ENCODE results near the gene PPFIA3. TPM values are rescaled to one million over a fixed set of nuclear protein-coding genes. Genes with fewer than 3 reads are reported as not detected.

Gene PPFIA3
- total RNA-seq, 1 experiment from 2014 or later = 28.1 TPM

- intact Hi-C loops (cut with micrococcal nuclease) = no loop called here
- no peak for TF ChIP-seq JUND (IDR thresholded peaks at IDR 0.05)
- no peak for TF ChIP-seq RAD21 (IDR thresholded peaks at IDR 0.05; ENCODE audit: low read depth)
- no peak for TF ChIP-seq ELF1 (IDR thresholded peaks at IDR 0.05; ENCODE audit: borderline replicate concordance, low read depth)
- ATAC-seq (no peak), DNase-seq (ENCODE audit: low read depth, low spot score) (no peak)
- H3K9ac ChIP-seq (ENCODE audit: low read length) = no peak overlapping the region
- H3K27ac ChIP-seq (ENCODE audit: low read depth, low read length) = no peak overlapping the region
- H3K36me3 ChIP-seq (ENCODE audit: control insufficient read depth in 1 of 2, insufficient read depth in 2 of 2, low read length in 2 of 2) = peaks cover 31 to 35% of the 10 kb centered on the region in 2 experiments
- H3K4me2 ChIP-seq (ENCODE audit: low read length) = no peak overlapping the region
- no peaks in the 10 kb centered on the region for H3K9me2 ChIP-seq (ENCODE audit: insufficient read depth)
- H4K20me1 ChIP-seq (ENCODE audit: insufficient read depth) = no peaks in the 10 kb centered on the region
- ChIA-PET POLR2A (no interaction called here), RAD21 (ENCODE audit: low non-redundant PET in 1 of 2, low total read pairs in 2 of 2, uncharacterized antibody in 2 of 2, unreplicated experiment in 2 of 2) (no interaction called here), CTCF (interaction anchor here (1.1 kb wide), 1 partner anchor 12 kb away, joined by 7 read pairs; no protein-coding TSS in a partner anchor)
- peaks cover 10% of the 10 kb centered on the region; the same call in 1 of the 2 replicates for H3K79me2 ChIP-seq (ENCODE audit: insufficient read depth, low read length)
- BruUV-seq (replicated peaks) = no TSS peak
- H3K9me3 ChIP-seq (ENCODE audit: control insufficient read depth in 1 of 2, insufficient read depth in 1 of 2, low read depth in 1 of 2, low read length in 2 of 2) = no peaks in the 10 kb centered on the region
- H3K4me3 ChIP-seq (replicated peaks in 1 of 2; ENCODE audit: low read depth in 1 of 2, low read length in 2 of 2) = no peak overlapping the region
- no peak overlapping the region for H2AFZ ChIP-seq (ENCODE audit: low read depth, low read length, poor library complexity, severe bottlenecking)
- H3K27me3 ChIP-seq (ENCODE audit: insufficient read depth, low read length) = no peaks in the 10 kb centered on the region
- peaks cover 5 to 18% of the 10 kb centered on the region in 2 experiments; a peak in 3 of 4 replicates for H3K4me1 ChIP-seq (ENCODE audit: control insufficient read depth in 1 of 2, insufficient read depth in 2 of 2, low read length in 2 of 2)
Observed at GRCh38 chr19:49109569-49110233, 9.6 kb upstream of the PPFIA3 start.

- Histone ChIP-seq H3K79me2 (ENCODE audit: insufficient read depth, low read length) (peaks cover 9% of the 10 kb centered on the region; the same call in 1 of the 2 replicates), H3K4me3 (replicated peaks in 1 of 2; ENCODE audit: low read depth in 1 of 2, low read length in 2 of 2) (no peak overlapping the region), H3K9ac (ENCODE audit: low read length) (no peak overlapping the region), H3K36me3 (ENCODE audit: control insufficient read depth in 1 of 2, insufficient read depth in 2 of 2, low read length in 2 of 2) (peaks cover 29 to 31% of the 10 kb centered on the region in 2 experiments), H2AFZ (ENCODE audit: low read depth, low read length, poor library complexity, severe bottlenecking) (no peak overlapping the region), H3K9me3 (ENCODE audit: control insufficient read depth in 1 of 2, insufficient read depth in 1 of 2, low read depth in 1 of 2, low read length in 2 of 2) (no peaks in the 10 kb centered on the region), H3K4me2 (ENCODE audit: low read length) (no peak overlapping the region), H4K20me1 (ENCODE audit: insufficient read depth) (no peaks in the 10 kb centered on the region), H3K27me3 (ENCODE audit: insufficient read depth, low read length) (no peaks in the 10 kb centered on the region), H3K9me2 (ENCODE audit: insufficient read depth) (no peaks in the 10 kb centered on the region), H3K4me1 (ENCODE audit: control insufficient read depth in 1 of 2, insufficient read depth in 2 of 2, low read length in 2 of 2) (peaks cover 10 to 25% of the 10 kb centered on the region in 2 experiments; a peak in 3 of 4 replicates), H3K27ac (ENCODE audit: low read depth, low read length) (no peak overlapping the region; the same call in 1 of the 2 replicates)
- ATAC-seq = no peak
- RAD21 ChIA-PET (ENCODE audit: low non-redundant PET in 1 of 2, low total read pairs in 2 of 2, uncharacterized antibody in 2 of 2, unreplicated experiment in 2 of 2) = no interaction called here
- DNase-seq (ENCODE audit: low read depth, low spot score) = no peak
- POLR2A ChIA-PET = no interaction called here
- CTCF ChIA-PET = interaction anchor here (0.6 kb wide), 1 partner anchor 13 kb away, joined by 3 read pairs; no protein-coding TSS in a partner anchor
- BruUV-seq (replicated peaks) = no TSS peak
- intact Hi-C loops (cut with micrococcal nuclease) = no loop called here
- TF ChIP-seq RAD21 (IDR thresholded peaks at IDR 0.05; ENCODE audit: low read depth) (no peak), EZH2phosphoT487 (IDR thresholded peaks at IDR 0.05; ENCODE audit: borderline replicate concordance) (no peak), CBX3 (IDR thresholded peaks at IDR 0.05; ENCODE audit: low read depth) (no peak), POLR2AphosphoS5 (IDR thresholded peaks at IDR 0.05; ENCODE audit: low read depth, low read length) (no peak), ZBTB33 (IDR thresholded peaks at IDR 0.05; ENCODE audit: extremely low read depth, insufficient replicate concordance, low read length) (no peak), CTCF (IDR thresholded peaks at IDR 0.05 in 2 of 3, conservative IDR thresholded peaks at IDR 0.05 in 1 of 3; ENCODE audit: borderline replicate concordance in 1 of 3, insufficient read depth in 1 of 3, low read depth in 2 of 3, low read length in 2 of 3) (no peak), SP1 (IDR thresholded peaks at IDR 0.05; ENCODE audit: low read depth) (no peak), ATF3 (IDR thresholded peaks at IDR 0.05) (no peak), JUND (IDR thresholded peaks at IDR 0.05) (no peak), TCF7L2 (IDR thresholded peaks at IDR 0.05; ENCODE audit: borderline replicate concordance, extremely low read depth, insufficient read depth, insufficient read length) (no peak), FOSL1 (IDR thresholded peaks at IDR 0.05; ENCODE audit: low read depth) (no peak), EZH2 (IDR thresholded peaks at IDR 0.05) (no peak), ELF1 (IDR thresholded peaks at IDR 0.05; ENCODE audit: borderline replicate concordance, low read depth) (no peak), ZNF274 (IDR thresholded peaks at IDR 0.05; ENCODE audit: low read depth, low read length) (no peak), SRF (IDR thresholded peaks at IDR 0.05; ENCODE audit: low read depth) (no peak), ZFX (IDR thresholded peaks at IDR 0.05) (no peak)
Observed at GRCh38 chr19:49110567-49110966, 8.8 kb upstream of the PPFIA3 start.
